ENCODE measurements around the gene TMC3.
"Not testable (repeated sequence)": the region's sequence is repeated elsewhere in the genome, so short reads cannot be mapped to it uniquely, and the experiment has no call there.

TMC3 gene

DNA sequence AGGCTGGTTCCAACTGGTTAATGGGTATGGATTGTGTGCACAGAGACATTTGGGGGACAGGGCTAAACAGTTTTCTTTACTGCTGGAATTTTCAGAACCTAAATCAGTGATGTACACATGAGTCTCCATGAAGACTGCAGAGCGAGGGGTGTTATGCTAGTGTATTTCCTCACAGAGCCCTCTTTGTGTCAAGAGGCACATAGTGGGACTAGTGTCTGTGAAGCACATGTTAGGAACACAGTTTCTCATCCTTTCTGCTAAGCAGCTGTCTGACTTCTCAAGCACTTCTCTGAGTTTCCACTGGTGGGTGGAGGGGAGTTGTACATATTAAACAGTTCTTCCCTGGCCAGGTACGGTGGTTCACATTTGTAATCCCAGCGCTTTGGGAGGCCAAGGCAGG, 40.6 kb downstream of the TMC3 start:
- H3K4me3 ChIP-seq (ENCODE audit: low read length), result no peak overlapping the region
- TF ChIP-seq, protein P1, sequence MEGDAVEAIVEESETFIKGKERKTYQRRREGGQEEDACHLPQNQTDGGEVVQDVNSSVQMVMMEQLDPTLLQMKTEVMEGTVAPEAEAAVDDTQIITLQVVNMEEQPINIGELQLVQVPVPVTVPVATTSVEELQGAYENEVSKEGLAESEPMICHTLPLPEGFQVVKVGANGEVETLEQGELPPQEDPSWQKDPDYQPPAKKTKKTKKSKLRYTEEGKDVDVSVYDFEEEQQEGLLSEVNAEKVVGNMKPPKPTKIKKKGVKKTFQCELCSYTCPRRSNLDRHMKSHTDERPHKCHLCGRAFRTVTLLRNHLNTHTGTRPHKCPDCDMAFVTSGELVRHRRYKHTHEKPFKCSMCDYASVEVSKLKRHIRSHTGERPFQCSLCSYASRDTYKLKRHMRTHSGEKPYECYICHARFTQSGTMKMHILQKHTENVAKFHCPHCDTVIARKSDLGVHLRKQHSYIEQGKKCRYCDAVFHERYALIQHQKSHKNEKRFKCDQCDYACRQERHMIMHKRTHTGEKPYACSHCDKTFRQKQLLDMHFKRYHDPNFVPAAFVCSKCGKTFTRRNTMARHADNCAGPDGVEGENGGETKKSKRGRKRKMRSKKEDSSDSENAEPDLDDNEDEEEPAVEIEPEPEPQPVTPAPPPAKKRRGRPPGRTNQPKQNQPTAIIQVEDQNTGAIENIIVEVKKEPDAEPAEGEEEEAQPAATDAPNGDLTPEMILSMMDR (conservative IDR thresholded peaks at IDR 0.05; ENCODE audit: low read length), result no peak
- DNase-seq (ENCODE audit: low read depth), result no peak

DNA sequence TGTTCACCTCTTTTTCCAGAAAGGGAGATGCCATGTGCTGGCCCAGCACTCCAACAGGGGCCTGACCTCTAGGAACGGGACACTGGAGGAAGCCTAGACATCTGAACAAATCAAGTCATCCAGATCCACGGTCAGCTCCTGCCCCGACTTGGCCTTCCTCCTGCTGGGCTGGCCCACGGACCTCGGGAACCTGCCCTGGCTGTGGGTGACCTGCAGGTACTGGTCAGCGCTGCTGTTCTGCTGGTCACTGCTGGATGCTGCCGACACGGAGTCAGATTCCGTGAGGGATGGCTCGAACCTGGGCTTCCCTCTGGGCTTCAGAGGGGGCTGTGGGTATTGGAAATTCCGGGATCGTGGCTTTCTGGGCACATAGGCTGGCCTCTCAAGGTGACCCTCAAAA, 41.7 kb downstream of the TMC3 start:
- H3K4me3 ChIP-seq (ENCODE audit: low read length), result no peak overlapping the region
- TF ChIP-seq, protein P1 (conservative IDR thresholded peaks at IDR 0.05; ENCODE audit: low read length), result no peak
- DNase-seq (ENCODE audit: low read depth), result no peak

DNA sequence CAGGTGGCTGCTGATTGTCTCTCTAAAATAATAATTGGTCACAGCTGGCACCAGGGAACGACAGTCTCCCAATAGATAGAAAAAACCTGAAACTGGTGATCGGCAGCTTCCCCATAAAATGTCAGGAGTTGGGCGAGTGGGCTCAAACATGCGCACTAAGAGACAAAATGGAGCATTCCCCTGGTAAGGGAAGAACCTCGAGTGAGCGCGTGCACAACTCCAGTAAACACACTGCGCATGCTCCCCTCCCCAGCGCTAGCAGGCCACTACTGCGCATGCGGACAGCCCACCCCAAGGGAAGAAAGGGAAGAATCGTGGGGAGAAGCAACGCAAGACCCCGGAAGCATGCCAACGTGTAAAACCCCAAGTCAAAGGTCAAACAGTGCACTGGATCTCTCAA, 42.4 kb downstream of the TMC3 start:
- H3K4me3 ChIP-seq (ENCODE audit: low read length), result no peak overlapping the region
- TF ChIP-seq, protein P1 (conservative IDR thresholded peaks at IDR 0.05; ENCODE audit: low read length), result no peak
- no peak for DNase-seq (ENCODE audit: low read depth)

DNA sequence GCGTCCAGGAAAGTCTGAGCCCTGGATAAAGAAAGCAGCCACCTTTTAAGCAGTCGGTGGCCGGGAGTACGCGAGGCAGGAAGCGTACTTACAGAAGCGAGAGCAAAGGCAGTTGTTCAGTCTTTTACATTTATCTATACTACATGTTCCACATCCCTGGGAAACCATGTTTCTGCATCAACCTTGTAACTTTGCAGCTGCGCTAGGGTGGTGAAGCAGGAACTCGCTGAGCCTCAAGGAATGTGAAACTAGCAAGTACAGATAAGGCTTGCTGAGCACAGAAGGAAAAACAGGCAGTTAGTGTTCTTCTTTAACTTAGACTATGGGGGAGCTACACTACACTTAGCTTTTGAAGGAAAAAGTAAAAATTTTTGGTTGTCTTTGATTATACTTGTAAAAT, 42.9 kb downstream of the TMC3 start:
- not testable (repeated sequence) for DNase-seq (ENCODE audit: low read depth); H3K4me3 ChIP-seq (ENCODE audit: low read length)

DNA sequence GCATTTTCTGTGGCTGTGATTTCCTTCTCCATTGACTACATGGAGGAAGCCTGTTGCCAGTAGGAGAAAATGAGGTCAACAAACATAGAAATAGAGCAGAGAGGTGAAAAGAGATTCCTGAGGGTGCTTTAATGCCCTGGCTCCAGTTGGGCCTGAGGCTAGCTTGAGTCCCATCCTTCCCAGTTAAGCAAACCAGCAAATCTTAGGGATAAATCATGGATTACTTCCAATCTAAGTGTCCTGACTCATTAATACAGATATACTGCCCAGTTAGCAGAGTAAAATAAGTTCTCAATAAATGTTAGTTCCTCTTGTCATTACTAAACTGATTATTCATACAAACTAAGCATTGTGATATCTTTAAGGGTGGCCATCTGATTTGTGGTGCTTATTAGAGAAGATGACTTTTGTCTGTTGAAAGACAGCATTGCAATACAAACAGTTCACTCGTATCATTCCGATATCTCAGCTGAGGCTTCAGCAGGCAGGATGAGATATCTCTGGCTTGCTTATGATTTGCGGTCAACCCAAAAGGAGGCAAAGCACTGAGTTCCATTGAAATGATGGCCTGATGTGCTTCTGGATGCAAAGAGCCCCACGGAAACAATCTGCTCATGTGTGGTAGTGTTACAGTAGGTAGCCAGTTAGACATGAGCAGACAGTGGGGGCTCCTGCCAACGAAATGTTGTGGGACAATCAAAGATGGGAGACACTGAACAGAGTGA, 43.5 kb downstream of the TMC3 start:
- no peak overlapping the region for H3K4me3 ChIP-seq (ENCODE audit: low read length)
- peak; percentile 16 for DNase-seq (ENCODE audit: low read depth)
- TF ChIP-seq, protein P1 (conservative IDR thresholded peaks at IDR 0.05; ENCODE audit: low read length), result no peak

DNA sequence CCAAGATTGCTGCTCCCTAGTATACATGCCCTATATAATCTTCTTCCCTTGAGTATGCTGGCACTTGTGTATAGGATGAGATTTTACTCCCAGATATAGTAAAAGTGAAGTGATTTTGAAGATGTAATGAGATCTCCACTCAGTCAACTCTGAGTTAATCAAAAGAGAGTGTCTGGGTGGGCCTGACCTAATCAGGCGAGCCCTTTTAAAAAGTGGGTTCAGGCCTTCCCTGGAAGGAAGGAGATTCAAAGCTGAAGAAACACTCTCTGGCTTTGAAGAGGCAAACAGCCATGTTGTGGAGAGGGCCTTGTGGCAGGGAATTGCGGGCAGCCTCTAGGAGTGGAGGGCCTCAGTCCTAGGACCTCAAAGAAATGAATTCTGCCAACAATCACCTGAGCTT, 44.6 kb downstream of the TMC3 start:
- DNase-seq (ENCODE audit: low read depth), result no peak
- TF ChIP-seq, protein P1 (conservative IDR thresholded peaks at IDR 0.05; ENCODE audit: low read length), result no peak
- H3K4me3 ChIP-seq (ENCODE audit: low read length), result no peak overlapping the region

DNA sequence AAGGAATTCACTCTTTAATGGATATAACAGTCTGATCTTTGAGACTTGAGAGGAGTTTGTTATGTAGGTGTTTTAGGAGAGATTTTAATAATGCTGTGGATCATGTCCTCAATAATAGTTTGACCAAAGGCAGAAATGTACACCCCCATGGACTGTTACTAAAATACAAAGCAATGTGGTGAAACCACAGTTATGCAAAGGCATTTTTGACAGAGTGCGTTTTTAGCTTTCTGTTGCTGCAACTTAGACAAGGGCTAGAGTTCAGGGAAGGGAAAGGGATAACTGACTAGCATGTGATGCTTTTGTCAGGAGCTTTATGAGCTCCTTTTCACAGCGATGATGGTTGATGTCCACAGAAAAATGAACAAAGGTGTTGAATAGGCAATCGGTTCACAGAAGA, 46.5 kb downstream of the TMC3 start:
- no peak overlapping the region for H3K4me3 ChIP-seq (ENCODE audit: low read length)
- TF ChIP-seq, protein P1 (conservative IDR thresholded peaks at IDR 0.05; ENCODE audit: low read length), result no peak
- DNase-seq (ENCODE audit: low read depth), result peak; percentile 87

Measured in AG10803 (cell line).